COLO668 (cell line): Measurements from ENCODE around the gene SCD5.

Experiments used
- DNase-seq: peaks from one replicate; lab custom pipeline; 2025; ENCODE audit not compliant: unreplicated experiment; lab: John Stamatoyannopoulos, UW

Gene SCD5

GRCh38 chr4:82797405-82798111, 1.0 kb downstream of the SCD5 start:
- DNase-seq: peak; percentile 62

DNA sequence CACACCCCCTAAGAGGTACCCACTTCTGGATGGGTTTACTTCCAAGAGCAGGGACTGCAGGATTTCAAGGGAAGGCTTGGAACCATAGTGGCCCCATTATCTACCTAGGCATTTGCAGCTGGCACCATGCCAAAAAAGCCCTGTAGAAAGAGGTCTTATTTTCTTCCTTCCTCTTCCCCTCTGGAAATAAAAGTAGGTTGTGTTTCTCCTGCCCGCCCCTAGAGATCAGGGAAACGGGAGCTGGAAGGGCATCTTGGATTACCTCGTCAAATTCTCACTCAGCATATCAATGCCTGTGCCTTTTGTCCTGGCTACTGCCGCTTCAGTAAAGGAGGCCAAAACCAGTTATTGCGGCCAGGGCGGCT, 1.6 kb downstream of the SCD5 start:
- DNase-seq: peak; percentile 33

DNA sequence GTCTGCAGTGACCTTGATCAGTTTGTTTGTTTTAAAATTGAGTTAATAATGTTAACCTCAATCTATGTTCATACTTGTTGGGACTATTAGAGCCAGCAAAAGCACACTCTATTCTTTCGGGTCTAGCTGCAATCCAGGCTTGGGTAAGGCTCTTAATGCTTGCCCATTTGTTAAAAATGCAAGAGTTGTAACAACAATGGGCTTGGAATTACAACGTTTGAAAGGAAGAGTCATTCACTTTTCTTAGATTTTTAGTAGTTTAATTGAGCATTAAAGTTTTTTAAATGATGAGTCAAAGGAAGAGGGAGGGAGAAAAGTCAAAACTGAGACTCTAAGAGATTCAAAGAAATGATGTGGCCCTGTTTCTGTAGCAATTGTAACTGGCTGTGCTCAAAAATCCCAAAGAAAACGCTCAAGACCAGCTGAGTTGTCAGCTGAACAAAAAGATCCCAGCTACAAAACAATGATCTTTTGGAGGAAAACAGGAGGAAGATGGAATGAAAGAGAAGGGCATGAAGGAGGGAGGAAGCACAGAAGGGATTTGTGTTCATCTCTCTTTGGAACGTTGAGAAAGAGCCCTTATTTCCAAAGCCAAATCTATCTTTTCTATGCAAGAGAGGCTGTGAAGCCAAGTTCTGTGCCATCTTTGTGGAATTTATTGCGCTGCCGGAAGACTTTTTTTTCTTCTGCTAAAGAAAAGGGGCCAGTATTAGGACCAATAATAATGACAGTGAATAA, 5.5 kb downstream of the SCD5 start:
- no peak for DNase-seq

DNA sequence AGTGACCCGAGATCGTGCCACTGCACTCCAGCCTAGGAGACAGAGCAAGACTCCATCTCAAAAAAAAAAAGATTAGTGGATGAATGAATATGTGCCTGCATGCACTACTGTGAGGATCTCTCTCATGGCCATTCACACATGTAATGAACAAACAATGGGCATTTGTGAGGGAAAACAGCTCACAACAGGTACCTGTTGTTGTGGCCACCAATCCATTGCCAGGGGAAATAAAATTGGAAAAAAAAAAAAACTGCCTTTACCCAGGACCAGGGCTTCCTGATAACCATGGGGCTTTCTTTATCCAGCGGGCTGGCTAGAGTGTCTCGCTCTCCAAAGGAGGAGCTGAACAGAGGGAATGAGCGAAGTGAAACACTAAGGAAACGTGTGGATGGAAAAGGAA, 7.4 kb downstream of the SCD5 start:
- DNase-seq: no peak

DNA sequence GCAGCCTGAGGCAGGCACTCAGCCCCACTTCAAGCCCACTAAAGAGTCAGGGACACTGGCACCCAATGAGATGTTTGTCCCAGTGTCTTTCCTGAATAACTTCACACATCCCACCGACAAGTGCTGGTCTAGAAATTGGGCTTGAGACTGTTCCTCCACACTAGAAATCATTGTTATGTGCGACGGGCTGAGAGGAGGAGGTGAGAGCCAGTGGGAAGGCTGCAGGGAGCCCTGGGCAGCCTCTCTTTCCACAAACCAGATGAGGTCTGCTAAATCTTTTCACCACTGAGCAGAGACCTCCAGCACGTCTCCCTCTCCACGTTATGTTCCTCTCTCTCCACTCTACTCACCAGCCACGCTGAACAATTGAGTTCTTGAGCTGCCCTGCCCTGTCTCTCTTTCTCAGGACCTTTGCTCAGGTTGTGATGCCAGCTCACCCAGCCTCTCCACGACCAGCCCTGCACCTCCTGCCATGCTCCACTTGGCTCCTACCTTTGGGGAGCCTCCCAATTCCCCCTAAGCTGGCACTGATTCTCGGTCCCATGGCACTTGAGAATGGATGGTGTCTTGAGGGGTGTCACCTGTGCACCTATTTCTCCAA, 8.4 kb downstream of the SCD5 start:
- DNase-seq: no peak

- no peak for DNase-seq
Observed at GRCh38 chr4:82789025-82789776, 9.4 kb downstream of the SCD5 start.

DNA sequence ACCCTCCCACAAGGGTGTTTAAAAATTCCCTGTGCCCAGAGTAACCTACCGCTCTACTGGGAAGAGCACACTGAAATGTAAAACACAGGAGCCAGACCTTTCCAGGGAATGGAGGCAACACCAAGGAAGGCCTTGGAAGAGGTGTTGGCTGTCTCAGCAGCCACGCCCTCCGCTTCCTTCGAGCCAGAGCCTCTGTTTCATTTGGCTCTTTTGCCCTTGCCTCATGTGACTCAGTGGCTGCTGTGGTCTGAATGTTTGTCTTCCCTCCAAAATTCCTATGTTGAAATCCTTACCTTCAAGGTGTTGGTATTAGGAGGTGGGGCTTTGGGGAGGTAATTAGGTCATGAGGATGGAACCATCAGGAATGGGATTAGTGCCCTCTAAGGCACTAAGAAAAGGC, 11.3 kb downstream of the SCD5 start:
- DNase-seq: no peak

DNA sequence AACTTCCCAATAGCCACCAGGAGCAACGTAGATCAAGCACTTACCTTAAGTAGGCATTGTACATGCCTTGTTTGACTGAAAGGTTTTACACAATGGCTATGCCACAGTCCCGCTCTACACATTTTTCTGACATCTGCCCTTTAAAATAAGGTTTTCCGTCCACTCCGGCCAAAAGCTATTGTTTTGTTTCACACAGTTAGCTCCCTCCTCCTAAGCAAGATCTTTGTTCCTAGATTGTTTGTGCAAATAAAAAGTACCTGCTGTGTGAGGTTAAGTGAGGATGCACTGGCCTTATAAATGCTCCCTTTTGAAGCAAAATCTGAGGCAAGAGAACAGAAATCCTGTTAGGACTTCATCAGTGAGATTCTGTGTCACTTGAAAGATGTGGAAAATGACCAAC, 11.8 kb downstream of the SCD5 start:
- no peak for DNase-seq

DNA sequence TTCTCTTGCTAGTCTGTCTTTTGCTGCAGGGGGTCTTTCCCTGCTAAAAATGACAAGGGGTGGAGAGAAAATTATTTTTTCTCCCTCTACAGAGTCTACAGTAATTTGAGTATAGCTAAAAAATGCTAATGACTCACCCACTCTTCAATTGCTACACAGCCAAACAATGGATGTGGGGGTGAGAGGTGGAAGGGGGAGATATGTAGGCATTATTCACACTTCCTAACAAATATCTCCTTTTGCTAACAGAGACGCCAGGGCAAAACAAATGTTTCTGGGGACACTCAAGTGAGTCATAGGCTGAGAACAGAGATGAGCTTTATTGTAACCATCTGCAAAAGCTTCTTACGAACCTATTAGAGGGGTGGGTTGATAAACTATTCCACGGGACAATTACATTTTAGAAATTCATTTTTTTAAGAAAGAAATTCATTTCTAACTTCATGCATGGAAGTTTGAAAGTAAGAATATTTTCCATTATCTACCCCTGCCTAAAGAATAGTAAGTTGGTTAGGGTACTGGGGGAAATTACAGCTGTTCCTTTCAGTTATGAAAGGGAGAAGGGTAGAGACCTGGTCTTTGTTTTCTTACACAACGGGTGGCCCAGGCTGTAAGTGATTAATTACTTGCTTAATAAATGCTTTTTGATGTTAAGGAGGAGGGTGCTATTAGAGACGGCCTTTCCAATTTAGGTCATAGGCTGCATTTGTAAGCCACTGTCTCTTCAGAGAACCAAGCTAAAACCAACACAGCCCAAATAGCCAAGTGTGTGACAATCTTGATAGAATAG, 12.8 kb downstream of the SCD5 start:
- no peak for DNase-seq

GRCh38 chr4:82784681-82785610, 13.7 kb downstream of the SCD5 start:
- no peak for DNase-seq

- no peak for DNase-seq
Observed at GRCh38 chr4:82782626-82783345, 15.8 kb downstream of the SCD5 start.

DNA sequence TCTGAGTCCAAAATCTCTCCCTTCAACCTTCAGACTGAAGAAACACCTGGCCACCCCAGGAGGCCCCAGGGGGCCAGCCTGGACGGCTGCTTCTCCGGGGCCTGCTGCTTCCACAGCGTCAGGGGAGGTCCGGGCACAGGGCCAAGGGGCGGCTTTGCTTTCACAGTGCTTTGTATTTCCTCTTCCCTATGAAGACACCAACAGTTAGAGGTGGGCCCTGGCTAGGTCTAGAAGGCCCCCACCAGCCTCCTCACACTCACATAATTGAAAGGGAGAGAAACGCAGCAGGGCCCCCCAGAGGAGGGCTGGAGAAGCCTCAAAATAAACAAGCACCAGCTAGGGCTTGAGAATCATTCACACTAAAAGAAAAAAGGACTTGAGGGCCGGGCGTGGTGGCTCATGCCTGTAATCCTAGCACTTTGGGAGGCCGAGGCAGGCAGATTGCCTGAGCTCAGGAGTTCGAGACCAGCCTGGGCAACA, 17.8 kb downstream of the SCD5 start:
- peak; percentile 95 for DNase-seq

- no peak for DNase-seq
Observed at GRCh38 chr4:82780170-82780751, 18.3 kb downstream of the SCD5 start.

GRCh38 chr4:82779032-82779431, 19.6 kb downstream of the SCD5 start:
- DNase-seq: no peak

GRCh38 chr4:82777857-82778525, 20.6 kb downstream of the SCD5 start:
- no peak for DNase-seq

DNA sequence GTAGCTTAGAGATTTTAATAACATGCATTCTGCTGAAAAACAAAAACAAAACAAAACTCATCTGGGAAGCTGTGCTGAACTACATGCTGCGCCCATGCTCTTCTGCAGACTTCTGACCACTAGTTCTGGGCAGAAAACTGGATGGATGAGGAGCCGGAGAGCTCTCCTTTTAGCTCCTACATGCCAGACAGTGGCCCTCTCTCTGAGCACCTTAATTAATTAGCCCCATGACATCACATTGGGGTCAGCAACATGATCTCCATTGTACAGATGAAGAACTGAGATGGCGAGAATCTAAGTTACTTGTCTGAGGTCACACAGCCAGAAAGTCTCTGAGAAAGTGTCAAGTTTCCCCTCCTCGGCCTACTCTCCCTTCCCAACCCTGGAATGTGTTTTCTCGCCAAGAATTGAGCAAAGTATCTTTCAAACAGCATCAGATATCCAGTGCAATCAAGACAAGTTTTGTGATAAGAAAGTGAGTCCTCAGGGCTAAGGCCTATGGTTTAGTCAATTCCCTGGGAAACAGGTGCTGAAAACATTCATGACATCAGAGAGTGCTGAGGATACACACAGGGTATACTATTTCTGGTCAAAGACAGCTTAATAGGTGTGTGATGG, 21.6 kb downstream of the SCD5 start:
- DNase-seq: no peak

- DNase-seq: no peak
Observed at GRCh38 chr4:82775243-82775642, 23.4 kb downstream of the SCD5 start.

DNA sequence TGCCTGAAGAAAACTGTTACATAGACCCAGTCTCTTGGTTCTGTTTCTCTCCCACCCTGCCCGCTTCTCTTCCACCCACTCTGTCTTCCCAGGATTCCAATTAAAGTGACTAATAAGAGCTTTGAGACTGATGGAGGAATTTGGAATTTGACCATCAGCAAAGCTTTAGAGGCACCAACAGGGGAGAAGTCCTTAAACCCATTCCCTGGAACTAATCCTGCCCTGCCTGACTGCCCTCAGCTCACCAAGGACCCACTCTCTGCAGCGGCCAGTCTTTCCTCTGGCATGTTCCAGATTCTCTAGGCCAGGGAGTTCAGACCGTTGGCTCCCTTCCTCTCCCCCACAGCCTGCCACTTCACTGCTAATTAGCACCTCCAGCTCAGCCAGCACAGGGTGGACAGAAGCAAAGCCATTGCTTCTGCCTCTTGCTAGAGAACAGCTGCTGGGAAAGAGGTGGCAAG, 23.9 kb downstream of the SCD5 start:
- DNase-seq: no peak
